LNCAP (cell line): ENCODE data around the gene SESN3.

Source experiments
- TF ChIP-seq, protein P1 (sequence below): fragments of 450-650 bp; IDR thresholded peaks from 2 replicates; pipeline ENCODE4 v1.5.1; 2017; ENCODE audit warnings: mild to moderate bottlenecking

SESN3 gene

DNA sequence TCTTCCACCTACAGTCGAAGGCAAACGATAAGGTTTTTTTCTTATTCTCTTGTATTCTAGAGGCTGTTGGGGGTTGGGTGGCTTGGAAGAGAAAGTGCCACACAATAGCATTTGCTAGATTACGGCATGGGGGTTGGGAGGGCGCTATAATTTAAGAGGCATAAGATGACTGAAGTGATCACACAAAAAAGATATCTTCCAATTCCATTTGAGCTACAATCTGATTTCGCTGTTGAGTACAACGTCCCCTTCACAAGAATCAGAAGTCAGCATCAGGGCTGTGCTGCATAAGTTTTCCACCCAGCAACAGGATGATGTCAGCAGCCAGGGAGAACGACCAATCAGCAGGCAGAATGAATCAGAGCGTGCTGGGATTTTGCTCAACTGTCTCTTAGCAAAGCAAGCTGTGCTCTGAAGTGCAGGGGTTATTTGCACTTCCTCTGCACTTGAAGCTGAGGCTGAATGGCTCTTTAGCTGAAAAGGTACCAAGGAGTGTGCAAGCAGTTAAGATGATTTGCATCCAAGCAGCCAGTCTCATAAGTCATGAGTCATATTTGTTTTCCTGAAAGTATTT is 23.2 kb upstream of the SESN3 start:
- TF ChIP-seq, protein P1, sequence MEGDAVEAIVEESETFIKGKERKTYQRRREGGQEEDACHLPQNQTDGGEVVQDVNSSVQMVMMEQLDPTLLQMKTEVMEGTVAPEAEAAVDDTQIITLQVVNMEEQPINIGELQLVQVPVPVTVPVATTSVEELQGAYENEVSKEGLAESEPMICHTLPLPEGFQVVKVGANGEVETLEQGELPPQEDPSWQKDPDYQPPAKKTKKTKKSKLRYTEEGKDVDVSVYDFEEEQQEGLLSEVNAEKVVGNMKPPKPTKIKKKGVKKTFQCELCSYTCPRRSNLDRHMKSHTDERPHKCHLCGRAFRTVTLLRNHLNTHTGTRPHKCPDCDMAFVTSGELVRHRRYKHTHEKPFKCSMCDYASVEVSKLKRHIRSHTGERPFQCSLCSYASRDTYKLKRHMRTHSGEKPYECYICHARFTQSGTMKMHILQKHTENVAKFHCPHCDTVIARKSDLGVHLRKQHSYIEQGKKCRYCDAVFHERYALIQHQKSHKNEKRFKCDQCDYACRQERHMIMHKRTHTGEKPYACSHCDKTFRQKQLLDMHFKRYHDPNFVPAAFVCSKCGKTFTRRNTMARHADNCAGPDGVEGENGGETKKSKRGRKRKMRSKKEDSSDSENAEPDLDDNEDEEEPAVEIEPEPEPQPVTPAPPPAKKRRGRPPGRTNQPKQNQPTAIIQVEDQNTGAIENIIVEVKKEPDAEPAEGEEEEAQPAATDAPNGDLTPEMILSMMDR, result no peak

DNA sequence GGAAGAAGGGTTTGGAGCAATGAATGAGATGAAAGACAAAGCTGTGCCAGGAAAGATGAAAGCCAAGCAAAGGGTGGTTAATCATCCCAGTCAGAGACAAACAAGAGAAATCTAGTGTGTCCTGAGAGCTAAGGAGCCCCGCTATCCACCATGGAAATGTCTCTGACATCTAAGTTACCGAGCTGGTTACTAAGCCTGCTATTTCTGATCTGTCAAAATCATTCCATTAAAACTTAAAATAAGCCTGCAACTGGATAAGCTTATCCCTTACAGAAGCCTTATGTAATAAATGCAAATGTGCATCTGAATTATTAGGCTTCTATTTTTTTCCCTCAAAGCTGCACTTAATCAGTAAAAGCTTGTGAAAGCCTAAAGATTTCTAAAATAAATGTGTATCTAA is 22.1 kb upstream of the SESN3 start:
- TF ChIP-seq, protein P1, result no peak

DNA sequence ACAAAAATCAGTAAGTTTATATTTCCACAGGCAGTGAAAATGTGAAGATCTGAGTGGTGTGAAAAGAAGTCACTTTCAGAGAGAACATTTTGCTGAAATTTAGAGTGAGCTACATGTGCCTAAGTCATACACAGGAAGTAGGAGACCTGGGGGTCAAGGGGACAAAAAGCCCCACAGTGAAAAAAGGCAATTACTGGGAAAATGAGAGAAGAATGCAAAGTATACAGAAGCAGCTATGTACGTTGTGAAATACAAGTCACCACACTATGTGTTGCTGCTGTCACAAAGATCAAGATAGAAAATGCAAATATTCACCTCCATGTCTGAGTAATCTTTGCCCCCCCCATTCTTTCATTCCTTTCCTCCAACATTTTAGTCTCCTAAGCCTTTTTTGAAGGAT is 21.6 kb upstream of the SESN3 start:
- TF ChIP-seq, protein P1, result no peak

DNA sequence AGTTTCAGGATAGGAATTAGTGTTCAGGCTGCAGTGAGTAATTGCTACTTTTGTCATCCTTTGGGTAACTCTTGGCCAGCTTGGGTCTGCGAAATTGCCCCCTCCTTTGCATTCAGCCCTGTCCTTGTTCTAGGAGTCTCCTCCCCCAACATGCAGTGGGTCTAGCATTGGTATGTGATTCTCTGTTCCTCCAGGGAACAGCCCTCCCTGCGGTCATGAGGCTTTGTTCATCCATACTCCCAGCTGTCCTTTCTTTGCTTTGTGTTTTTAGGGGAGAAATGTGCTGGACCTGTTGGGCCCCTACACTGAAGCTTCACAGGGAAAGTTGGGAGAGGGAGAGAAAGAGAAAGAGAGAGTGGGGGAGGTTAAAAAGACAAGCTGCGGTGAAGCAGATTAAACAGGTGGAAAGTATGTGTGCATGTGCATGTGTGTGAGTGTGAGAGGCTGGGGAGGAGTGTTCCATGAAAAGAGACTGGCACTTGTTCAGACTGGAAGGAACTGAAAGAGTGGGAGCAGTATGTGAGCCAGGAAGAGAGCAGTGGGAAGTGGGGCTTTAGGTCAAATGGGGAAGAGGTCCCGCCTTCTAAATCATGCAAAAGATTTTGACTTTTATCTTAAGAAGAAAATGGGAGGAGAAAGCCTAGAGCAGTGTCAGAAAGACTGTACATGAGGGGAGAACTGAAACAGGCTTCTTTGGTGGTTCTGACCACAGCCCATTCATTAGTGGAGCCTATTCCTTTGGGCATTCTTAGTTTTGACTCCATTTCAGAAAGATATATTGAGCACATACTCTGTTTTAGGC is 17.9 kb upstream of the SESN3 start:
- TF ChIP-seq, protein P1, result no peak

DNA sequence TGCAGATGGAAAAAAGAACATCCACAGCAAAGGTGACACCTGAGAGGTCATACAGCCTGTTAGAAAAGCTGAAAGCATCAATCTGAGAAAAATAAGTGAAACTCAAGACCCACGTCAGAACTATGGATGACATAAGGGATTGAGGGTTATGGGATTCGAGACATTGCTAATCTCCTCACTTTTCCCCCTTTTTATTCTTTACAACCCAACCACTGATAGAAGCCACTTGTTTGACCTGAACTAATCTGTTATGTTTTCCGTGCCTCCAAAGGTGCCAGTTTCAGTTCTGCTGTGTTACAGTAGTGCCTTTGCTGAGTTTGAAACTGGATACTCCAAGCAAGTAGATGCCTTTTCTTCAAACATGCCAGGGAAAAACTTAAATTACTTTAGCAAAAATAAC is 16.9 kb upstream of the SESN3 start:
- TF ChIP-seq, protein P1, result no peak

DNA sequence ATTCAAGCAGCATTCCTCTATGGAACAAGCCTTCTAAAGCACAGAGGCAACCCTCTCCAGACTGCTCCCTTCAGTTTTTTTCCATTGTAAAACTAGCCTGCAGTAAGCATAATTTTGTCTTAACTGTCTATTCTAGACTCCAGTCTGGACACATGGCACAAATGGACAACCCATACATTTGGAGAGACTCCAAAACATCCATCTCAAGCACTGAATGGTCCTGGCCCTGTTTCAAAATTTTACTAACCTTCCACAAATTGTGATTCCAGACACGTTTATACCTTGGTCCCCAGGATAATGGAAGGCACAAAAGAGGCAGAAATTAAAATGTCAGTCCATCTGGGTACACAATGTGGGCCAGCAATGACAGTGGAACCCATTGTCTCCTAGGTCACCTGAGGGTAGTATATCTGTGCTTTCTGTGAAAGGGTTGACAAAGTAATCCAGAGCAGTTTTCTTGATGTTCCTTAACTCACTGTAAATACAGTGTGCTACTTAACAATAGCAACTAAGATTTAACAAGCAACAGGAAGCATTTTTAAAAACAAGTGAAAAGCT is 16.2 kb upstream of the SESN3 start:
- TF ChIP-seq, protein P1, result no peak

DNA sequence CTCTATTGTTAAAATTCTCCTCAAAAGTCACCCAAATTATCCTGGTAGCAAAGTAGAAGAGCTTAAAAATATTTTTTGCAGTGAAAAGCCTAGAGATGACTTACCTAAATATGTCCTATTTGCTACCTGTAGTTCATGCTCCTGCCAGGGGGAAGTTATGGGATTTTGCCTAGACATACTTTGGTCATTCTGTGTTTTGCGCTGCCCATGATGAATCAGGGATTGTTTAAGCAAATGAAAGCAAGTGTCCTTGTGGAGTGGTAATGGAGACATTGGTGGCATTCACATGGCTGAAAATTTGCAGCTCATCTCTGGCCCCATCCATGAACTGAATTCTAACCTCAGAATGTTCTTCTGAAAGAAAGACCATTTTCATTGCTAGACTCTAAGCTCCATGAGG is 14.6 kb upstream of the SESN3 start:
- TF ChIP-seq, protein P1, result no peak
